H54 (cell line): ENCODE measurements around the gene P2RY13.

Experiments used
- DNase-seq: peaks from one replicate; pipeline ENCODE4 v3.0.0; 2011; ENCODE audit warnings: low spot score, mixed read lengths; ENCODE audit not compliant: insufficient read length
- FAIRE-seq: peaks from 3 replicates; lab custom pipeline; 2011; peaks lifted over from hg19 to GRCh38; lab: Jason Lieb, UNC
- POLR2A ChIP-seq: IDR thresholded peaks from 2 replicates; pipeline ENCODE4 v1.6.1; 2011; ENCODE audit warnings: low read depth, mild to moderate bottlenecking, low read length

The P2RY13 gene

DNA sequence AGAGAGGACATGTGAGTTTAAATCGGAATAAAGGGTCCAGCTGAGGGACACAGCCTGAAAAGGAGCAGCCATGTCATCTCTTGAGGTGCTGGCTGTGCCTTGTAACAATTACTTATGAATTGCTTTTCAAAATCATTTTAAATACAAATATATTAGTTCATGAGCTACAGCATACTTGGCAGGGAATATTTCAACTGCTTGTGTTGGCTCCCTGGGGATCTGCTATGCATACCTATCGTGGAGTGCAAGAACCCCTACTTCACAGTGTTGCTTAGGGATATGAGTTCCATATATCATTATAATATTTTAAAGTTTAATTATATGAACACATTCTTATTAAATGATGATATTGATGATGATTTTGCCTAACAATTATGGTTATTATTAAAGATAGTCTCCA lies 31.9 kb downstream of the P2RY13 start:
- DNase-seq (no peak), FAIRE-seq (no peak)
- TF ChIP-seq POLR2A = no peak

DNA sequence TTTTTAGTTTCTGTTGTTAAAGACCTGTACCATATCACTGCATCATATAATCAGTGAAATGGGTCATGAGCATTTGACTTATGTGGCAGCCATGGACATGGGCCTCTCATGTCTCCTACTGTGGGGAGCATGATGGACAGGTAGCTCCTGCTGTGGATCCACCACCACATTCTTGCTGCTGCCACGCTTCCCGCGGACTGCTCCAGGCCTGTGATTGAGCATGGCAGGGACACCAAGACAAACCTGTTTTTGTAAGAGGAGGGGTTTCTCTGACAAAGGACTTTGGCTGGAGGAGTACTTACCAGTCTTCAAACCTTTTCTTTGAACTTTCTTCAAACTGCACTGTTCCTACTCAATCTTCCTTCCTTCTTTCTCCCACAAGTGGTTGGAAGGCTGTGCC lies 33.1 kb downstream of the P2RY13 start:
- DNase-seq (no peak), FAIRE-seq (no peak)
- no peak for TF ChIP-seq POLR2A

DNA sequence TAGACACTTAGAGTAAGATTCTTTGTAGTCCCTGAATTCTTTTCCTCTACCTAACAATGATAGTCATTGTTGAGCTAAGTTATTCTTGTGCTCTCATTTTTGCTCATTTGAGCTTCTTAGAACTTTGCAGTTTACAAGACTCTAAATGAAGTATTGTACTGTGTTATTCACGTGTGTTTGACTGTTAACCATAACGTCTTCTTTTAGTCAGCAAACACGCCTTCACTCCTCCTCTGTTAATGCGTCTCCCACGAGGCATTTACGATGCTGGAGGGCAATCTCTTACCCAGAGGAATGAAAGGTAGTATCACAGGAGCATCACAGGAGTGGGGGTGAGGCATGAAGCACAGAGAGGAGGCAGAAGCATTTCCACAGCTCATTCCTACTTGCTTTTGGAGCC lies 36.2 kb downstream of the P2RY13 start:
- DNase-seq (no peak), FAIRE-seq (peak; percentile 6)
- TF ChIP-seq POLR2A = no peak

DNA sequence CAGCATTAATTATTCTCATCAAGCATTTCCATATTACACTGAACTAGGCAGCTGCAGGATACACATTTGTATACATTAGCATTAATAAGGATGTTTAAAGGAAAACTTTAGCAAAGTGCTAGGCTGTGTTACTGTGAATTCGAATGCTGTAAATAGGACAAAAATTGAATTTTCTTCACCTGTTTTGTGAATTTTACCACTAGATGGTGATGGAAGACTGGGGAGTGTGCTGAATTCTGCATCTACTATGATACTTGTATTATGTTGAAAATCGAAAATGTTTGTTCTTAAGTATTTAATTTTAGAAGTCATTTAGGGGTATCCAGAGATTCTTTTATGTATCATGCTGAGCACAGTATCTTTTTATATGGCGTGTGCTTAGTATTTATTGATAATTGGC lies 38.7 kb downstream of the P2RY13 start:
- TF ChIP-seq POLR2A = no peak
- FAIRE-seq (peak; percentile 75), DNase-seq (peak; percentile 4)

DNA sequence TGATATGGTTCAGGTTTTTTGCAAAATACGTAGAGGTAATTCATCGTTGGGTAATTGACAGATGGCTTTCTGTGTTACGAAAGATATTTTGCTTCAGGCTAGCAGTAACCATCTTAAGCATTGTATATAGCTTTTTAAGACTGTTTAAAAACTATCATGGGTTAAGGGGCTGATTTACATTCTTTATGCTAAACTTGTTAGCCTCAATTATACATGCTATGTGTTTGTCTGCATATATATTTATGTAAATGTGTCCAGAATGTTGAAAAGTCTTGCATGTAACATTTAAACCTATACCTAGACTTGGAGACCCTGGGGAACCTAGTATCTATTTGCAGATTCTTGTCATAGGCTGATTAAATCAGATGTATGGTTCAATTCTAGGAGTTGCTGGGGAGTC lies 39.9 kb downstream of the P2RY13 start:
- TF ChIP-seq POLR2A = no peak
- FAIRE-seq = no peak

DNA sequence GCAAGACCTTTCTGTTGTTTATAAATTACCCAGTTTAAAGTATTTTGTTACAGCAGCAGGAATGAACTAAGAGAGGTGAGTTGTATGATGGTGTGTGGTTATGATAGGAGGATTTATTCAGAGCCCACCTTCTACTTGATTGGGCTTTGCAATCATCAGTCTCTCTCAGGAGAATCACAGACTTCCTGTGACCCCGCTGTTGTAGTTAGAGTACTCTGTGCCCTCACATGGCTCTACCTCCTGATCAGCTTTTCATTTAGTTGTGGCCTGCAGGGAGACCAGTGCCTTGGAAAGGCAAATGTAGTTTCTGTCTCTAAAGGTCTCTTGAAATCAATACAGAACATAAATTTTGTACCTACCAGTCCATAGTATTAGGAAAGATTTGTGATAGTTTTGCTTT lies 43.4 kb downstream of the P2RY13 start:
- TF ChIP-seq POLR2A = no peak
- FAIRE-seq = no peak
- DNase-seq = no peak

More for the DNA sequence above, 39.9 kb downstream of the P2RY13 start:
- no peak for DNase-seq

DNA sequence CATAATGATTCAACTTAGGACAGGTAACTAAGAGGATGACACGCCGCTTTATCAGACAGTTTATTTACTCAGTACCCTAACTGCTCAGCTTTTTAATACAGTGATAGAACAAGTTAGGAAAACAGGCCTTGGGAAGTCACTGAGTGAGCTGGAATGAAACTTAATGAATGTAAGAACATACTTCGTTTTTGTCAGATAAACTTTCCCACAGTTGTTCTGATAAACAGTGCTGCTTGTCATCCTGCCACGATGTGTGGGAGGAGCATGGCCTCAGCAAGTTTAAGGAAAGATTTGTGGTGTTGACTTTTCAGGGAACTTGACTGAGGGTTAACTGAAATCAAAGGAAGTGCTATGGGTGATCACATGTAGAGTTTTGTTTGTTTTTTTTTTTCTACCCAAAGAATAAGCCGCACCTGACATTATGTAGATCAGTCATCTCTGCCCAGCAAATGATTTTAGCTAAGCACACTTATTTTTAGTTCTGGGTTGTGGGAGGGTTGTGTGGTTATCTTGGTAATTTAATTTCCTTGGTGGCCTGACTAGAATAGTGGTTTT lies 45.4 kb downstream of the P2RY13 start:
- DNase-seq (no peak), FAIRE-seq (no peak)
- no peak for TF ChIP-seq POLR2A

DNA sequence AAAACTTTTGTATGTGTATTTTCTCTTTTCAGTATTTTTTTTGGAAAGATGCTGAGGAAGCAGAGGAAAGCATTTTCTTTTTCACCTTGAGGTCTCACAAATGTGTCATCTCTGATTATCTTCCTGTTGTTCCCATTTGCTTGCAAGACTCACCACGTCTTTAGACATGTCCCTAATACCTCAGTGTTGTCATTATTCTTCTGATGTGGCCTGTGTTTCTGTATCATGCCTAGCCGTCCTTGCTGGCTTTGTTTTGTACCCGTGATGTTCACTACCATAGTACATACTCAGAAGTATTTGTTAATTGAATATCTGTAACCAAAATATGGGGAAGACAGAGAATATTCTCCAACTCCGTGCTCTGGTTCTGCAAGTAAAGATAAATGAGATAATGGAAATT lies 46.0 kb downstream of the P2RY13 start:
- DNase-seq = no peak
- TF ChIP-seq POLR2A = no peak
- no peak for FAIRE-seq

DNA sequence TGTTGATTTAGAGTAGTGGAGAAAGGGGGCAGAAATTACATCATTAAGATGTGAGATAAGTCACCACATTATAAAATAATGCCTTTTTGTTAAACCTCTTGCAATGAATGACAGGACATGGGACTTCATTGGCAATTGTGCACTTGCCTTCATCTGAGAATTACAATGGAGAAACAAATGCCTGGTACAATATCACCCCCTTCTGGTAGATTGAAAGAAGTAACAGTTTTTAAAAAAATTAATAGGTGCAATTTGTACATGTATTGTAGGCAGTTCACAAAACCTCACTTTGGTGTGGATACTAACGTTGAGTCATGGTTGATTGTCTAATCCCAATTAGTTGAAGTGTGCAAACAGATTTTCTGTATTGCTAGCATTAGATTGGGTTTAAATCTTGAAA lies 46.4 kb downstream of the P2RY13 start:
- DNase-seq (peak; percentile 19), FAIRE-seq (peak; percentile 91)
- TF ChIP-seq POLR2A = no peak

DNA sequence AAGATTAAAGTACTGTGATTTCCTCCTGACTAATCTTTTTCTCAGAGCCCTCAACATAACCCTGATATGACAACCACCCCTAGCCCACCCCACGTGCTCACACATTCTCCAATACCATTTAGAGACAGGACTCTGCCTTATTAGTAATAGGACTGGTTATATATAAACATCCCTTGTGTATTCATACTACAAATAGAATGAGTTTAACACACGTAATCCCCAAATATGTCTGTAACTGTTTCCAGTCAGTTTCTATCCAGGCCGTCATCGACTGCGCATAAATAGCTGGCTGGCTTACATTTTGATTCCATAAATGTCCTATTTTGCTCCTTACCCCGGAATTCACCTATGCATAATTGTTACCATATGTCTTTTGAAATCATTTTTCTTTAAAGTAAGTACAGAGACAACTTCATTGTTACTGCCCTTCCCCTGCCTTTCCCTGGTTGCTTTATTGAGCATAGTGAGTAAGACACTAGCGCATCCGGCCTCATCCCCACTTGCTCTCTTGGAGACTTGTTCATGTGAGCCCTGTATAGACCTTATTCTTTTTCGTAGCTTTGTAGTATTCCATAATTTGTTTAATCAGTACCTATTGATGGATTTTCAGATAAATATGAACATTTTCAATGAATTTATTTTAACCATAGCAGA lies 47.6 kb downstream of the P2RY13 start:
- no peak for DNase-seq
- TF ChIP-seq POLR2A = no peak
- no peak for FAIRE-seq

DNA sequence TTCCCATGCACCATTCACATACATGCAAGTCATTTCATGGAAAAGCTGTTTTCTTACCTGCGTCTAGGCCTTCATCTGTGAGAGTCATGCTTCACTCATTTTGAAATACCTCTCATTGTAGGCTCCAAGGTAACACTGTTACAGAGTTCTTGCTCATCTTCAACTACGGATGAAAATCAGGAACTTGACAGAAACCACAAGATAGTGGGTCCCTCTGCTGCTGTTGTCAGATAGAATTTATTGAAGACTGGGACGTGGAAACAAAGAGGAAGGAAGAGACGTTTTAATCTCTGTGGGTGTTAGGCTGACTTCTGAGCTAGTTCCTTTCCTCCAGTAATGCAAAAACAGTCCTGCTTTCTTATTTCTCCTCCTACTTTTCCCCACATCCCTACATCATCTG lies 51.1 kb downstream of the P2RY13 start, which contains the start of gene P2RY14:
Gene P2RY14 (minus strand): TSS at position 313 of the 400 bp plus-strand sequence. CDS start 64,226 bp downstream, outside the sequence.
- DNase-seq = no peak
- no peak for FAIRE-seq

DNA sequence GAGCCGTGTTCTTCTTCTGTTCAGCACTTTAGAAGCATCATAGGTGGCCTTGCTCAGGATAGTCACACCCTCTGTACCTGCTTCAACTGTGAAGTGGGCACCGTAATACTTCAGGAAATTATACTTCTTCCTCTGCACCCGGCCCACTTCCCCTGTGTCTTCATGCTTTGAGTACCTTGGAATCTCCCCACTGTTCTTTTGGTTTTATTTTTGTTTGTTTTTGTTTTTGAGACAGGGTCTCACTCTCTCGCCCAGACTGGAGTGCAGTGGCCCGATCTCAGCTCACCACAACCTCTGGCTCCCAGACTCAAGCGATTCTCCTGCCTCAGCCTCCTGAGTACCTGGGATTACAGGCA lies 52.7 kb downstream of the P2RY13 start:
- FAIRE-seq = no peak
- no peak for TF ChIP-seq POLR2A

More for the DNA sequence above, 51.1 kb downstream of the P2RY13 start, which contains the start of gene P2RY14:
- no peak for TF ChIP-seq POLR2A

More for the DNA sequence above, 52.7 kb downstream of the P2RY13 start:
- no peak for DNase-seq
